ENCODE measurements around the gene DGKH.

DGKH gene

DNA sequence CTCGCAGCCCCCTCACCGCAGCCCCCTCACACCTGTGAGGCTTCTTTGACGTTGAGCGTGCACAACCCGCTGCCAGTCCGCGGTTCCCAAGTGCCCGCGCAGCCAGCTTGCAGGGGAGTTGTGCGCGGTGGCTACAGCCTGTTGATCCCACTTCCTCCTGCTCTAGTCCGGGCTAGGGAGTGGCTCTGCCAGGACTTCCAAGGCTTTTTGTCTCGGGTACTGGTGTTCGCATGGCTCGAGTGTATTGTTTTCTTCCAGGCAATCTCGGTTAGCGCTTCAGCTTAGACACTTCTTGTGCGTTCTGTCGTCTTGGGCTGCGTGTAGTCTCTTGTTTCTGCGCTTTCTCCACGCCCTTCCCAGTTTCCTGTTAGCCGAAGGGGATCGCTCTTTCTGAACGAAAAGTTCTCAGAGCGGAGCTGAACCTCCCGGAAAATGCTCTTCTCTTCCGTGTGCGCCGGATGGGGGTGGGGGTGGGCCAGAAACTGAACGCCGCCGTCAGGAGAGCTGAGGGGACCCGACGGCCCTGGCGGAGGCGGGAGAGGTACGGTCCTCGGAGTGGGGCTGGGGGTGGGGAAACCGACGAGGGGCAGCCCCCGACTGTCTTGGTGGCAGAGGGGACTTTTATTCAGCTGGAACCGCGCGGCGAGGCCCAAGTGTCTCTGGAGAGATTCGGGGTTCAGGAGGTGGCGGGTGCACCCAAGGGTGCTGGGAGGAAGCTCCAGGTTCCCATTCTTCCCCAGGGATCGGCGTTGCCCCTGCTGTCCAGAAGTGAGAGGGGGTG, 697 bp upstream of the DGKH start:
- Histone ChIP-seq H3K4me3 (ENCODE audit: low read depth, low read length, poor library complexity, severe bottlenecking) (peak overlapping the region; percentile 77), H3K9me3 (ENCODE audit: low read length) (no peaks in the 10 kb centered on the region), H2AFZ (ENCODE audit: low read length) (no peak overlapping the region), H3K27ac (ENCODE audit: low read depth, low read length, poor library complexity, severe bottlenecking) (no peak overlapping the region), H3K27me3 (ENCODE audit: insufficient read depth, low read length) (no peaks in the 10 kb centered on the region), H3K36me3 (ENCODE audit: insufficient read depth, low read length) (no peaks in the 10 kb centered on the region), H4K20me1 (ENCODE audit: insufficient read depth, low read length) (no peaks in the 10 kb centered on the region), H3K79me2 (ENCODE audit: insufficient read depth, low read length) (no peaks in the 10 kb centered on the region), H3K9ac (ENCODE audit: low read length) (peak overlapping the region; percentile 71), H3K9me2 (ENCODE audit: low read depth, low read length) (no peaks in the 10 kb centered on the region), H3K4me2 (ENCODE audit: low read length) (peak overlapping the region; percentile 68), H3K4me1 (ENCODE audit: insufficient read depth, low read length, severe bottlenecking) (peaks cover 19% of the 10 kb centered on the region), H3F3A (ENCODE audit: insufficient read depth, low read length) (no peaks in the 10 kb centered on the region)
- no peak for TF ChIP-seq EZH2 (IDR thresholded peaks at IDR 0.05; ENCODE audit: borderline replicate concordance, low read length)
- TF ChIP-seq, protein P1, sequence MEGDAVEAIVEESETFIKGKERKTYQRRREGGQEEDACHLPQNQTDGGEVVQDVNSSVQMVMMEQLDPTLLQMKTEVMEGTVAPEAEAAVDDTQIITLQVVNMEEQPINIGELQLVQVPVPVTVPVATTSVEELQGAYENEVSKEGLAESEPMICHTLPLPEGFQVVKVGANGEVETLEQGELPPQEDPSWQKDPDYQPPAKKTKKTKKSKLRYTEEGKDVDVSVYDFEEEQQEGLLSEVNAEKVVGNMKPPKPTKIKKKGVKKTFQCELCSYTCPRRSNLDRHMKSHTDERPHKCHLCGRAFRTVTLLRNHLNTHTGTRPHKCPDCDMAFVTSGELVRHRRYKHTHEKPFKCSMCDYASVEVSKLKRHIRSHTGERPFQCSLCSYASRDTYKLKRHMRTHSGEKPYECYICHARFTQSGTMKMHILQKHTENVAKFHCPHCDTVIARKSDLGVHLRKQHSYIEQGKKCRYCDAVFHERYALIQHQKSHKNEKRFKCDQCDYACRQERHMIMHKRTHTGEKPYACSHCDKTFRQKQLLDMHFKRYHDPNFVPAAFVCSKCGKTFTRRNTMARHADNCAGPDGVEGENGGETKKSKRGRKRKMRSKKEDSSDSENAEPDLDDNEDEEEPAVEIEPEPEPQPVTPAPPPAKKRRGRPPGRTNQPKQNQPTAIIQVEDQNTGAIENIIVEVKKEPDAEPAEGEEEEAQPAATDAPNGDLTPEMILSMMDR (IDR thresholded peaks at IDR 0.05; ENCODE audit: low read length) = no peak

DNA sequence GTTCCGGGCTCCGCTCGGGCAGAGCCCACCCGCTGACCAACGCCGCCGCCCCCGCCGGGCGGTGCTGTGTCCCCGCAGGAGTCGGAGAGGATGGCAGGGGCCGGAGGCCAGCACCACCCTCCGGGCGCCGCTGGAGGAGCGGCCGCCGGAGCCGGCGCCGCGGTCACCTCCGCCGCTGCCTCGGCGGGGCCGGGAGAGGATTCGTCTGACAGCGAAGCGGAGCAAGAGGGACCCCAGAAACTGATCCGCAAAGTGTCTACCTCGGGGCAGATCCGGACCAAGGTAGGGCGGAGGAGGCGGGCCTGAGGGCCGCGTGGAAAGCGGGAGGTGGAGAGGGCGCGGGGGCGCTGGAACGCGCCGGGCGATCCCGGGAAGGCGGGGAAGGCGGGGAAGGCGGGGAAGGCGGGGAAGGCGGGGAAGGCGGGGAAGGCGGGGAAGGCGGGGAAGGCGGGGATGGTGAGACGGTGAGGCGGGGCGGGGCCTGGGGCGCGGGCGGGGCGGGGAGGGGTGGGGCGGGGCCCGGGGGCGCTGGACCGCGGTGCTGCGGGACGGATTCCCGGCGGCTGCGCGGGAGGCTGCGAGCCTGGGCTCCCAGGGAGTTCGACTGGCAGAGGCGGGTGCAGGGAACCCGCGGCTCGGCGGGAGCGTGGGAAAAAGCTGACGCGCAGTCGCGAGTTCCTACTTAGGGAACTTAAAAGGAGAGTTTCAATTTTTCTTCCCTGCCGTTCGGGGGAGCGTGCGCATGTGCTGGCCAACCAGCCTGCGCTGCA, 421 bp downstream of the DGKH start:
- Histone ChIP-seq H3K9me2 (ENCODE audit: low read depth, low read length) (no peaks in the 10 kb centered on the region), H3K27ac (ENCODE audit: low read depth, low read length, poor library complexity, severe bottlenecking) (no peak overlapping the region), H2AFZ (ENCODE audit: low read length) (no peak overlapping the region), H3K27me3 (ENCODE audit: insufficient read depth, low read length) (no peaks in the 10 kb centered on the region), H3K79me2 (ENCODE audit: insufficient read depth, low read length) (no peaks in the 10 kb centered on the region), H3K4me1 (ENCODE audit: insufficient read depth, low read length, severe bottlenecking) (peaks cover 19% of the 10 kb centered on the region), H3F3A (ENCODE audit: insufficient read depth, low read length) (no peaks in the 10 kb centered on the region), H3K36me3 (ENCODE audit: insufficient read depth, low read length) (no peaks in the 10 kb centered on the region), H3K9me3 (ENCODE audit: low read length) (no peaks in the 10 kb centered on the region), H3K4me2 (ENCODE audit: low read length) (peak overlapping the region; percentile 97), H3K4me3 (ENCODE audit: low read depth, low read length, poor library complexity, severe bottlenecking) (peak overlapping the region; percentile 77), H3K9ac (ENCODE audit: low read length) (peak overlapping the region; percentile 84), H4K20me1 (ENCODE audit: insufficient read depth, low read length) (no peaks in the 10 kb centered on the region)
- no peak for TF ChIP-seq EZH2 (IDR thresholded peaks at IDR 0.05; ENCODE audit: borderline replicate concordance, low read length)
- TF ChIP-seq, protein P1 (IDR thresholded peaks at IDR 0.05; ENCODE audit: low read length) = no peak

DNA sequence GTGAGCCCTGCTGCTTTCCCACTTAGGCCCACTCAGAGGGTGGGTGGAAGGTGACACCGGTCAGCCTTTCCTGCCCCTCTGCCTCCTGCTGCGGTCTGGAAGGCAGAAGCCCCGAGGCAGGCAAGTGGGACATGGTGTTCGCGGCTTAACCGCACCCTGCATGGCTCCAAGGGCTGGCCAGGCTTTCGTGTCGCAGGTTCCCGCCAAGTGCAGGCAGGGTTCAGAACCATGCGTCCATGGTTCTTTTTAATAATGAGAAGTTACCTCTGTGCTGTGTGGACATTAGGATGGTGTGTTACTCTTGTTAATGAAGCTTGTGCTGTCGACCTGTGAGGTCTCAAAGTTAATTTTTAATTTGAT, 986 bp downstream of the DGKH start:
- Histone ChIP-seq H3K4me1 (ENCODE audit: insufficient read depth, low read length, severe bottlenecking) (peaks cover 19% of the 10 kb centered on the region), H3K36me3 (ENCODE audit: insufficient read depth, low read length) (no peaks in the 10 kb centered on the region), H3K4me3 (ENCODE audit: low read depth, low read length, poor library complexity, severe bottlenecking) (peak overlapping the region; percentile 77), H3K9me3 (ENCODE audit: low read length) (no peaks in the 10 kb centered on the region), H3K9me2 (ENCODE audit: low read depth, low read length) (no peaks in the 10 kb centered on the region), H3K4me2 (ENCODE audit: low read length) (peak overlapping the region; percentile 97), H3K27ac (ENCODE audit: low read depth, low read length, poor library complexity, severe bottlenecking) (no peak overlapping the region), H3F3A (ENCODE audit: insufficient read depth, low read length) (no peaks in the 10 kb centered on the region), H2AFZ (ENCODE audit: low read length) (no peak overlapping the region), H3K79me2 (ENCODE audit: insufficient read depth, low read length) (no peaks in the 10 kb centered on the region), H4K20me1 (ENCODE audit: insufficient read depth, low read length) (no peaks in the 10 kb centered on the region), H3K27me3 (ENCODE audit: insufficient read depth, low read length) (no peaks in the 10 kb centered on the region), H3K9ac (ENCODE audit: low read length) (peak overlapping the region; percentile 84)
- no peak for TF ChIP-seq EZH2 (IDR thresholded peaks at IDR 0.05; ENCODE audit: borderline replicate concordance, low read length)
- TF ChIP-seq, protein P1 (IDR thresholded peaks at IDR 0.05; ENCODE audit: low read length) = no peak
